ENCODE measurements around the gene P2RX4.

GRCh38 chr12:121184425-121184824 is 25.5 kb upstream of the P2RX4 start:
- TF ChIP-seq POLR2A (IDR thresholded peaks at IDR 0.05; ENCODE audit: low read depth, low read length) = no peak
- no peak for TF ChIP-seq POLR2AphosphoS5 (IDR thresholded peaks at IDR 0.05; ENCODE audit: low read depth, low read length)
